Panc1 (cell line): Measurements from ENCODE around the gene REV1. TPM values are rescaled to one million over a fixed set of nuclear protein-coding genes. Genes with fewer than 3 reads are reported as not detected.

ENCODE experiments used
- ATAC-seq: fragments of 200-7000 bp; cut with Tn5 transposase; 2 replicates; pipeline ENCODE4 v1.9.1; 2020; ENCODE audit warnings: mild to moderate bottlenecking, moderate library complexity
- BruUV-seq: library from RNA; stranded (reverse); fragments of 400-500 nt; replicated peaks from 2 replicates; lab custom pipeline; 2021; lab: Mats Ljungman, UMichigan
- CTCF ChIA-PET: fragments of 300-600 bp; sonication (Branson Sonifier 250); formaldehyde crosslinking; loops from one replicate; lab custom pipeline; 2022; ENCODE audit warnings: antibody characterized with exemption; lab: Charles Lee
- POLR2A ChIA-PET: fragments of 300-600 bp; sonication (Branson Sonifier 250); formaldehyde crosslinking; loops from one replicate; lab custom pipeline; 2022; ENCODE audit warnings: antibody characterized with exemption; lab: Charles Lee
- DNase-seq: peaks from one replicate; pipeline ENCODE4 v3.0.0-alpha.2; 2010; ENCODE audit warnings: low read depth, low spot score
- H3K27ac ChIP-seq: 2 replicates; pipeline ENCODE4 v1.5.1; 2011; ENCODE audit warnings: mild to moderate bottlenecking, low read length, inconsistent platforms
- H3K27me3 ChIP-seq: fragments of 200-500 bp; sonication (Bioruptor generic); 2 replicates; pipeline ENCODE4 v1.6.0; 2014; ENCODE audit warnings: low read length, inconsistent platforms; ENCODE audit not compliant: control insufficient read depth, insufficient read depth
- H3K36me3 ChIP-seq: fragments of 200-500 bp; sonication (Bioruptor generic); 2 replicates; pipeline ENCODE4 v1.5.1; 2014; ENCODE audit warnings: inconsistent platforms, mild to moderate bottlenecking, low read length, moderate library complexity; ENCODE audit not compliant: control insufficient read depth, insufficient read depth
- H3K4me1 ChIP-seq: 2 replicates; pipeline ENCODE4 v1.5.1; 2011; ENCODE audit warnings: inconsistent platforms, mild to moderate bottlenecking, low read length, moderate library complexity; ENCODE audit not compliant: control insufficient read depth, insufficient read depth
- H3K4me3 ChIP-seq, 2 experiments: 2 replicates each; pipeline ENCODE4 v1.5.1; 2011 to 2012; ENCODE audit warnings: low read depth in 2 of 2, low read length in 2 of 2, mild to moderate bottlenecking in 2 of 2, inconsistent platforms in 1 of 2, moderate library complexity in 1 of 2
- H3K9me3 ChIP-seq: fragments of 200-500 bp; sonication (Bioruptor generic); 2 replicates; pipeline ENCODE4 v1.5.1; 2014; ENCODE audit warnings: low read depth, mild to moderate bottlenecking, inconsistent platforms, low read length, moderate library complexity; ENCODE audit not compliant: control insufficient read depth, insufficient read depth
- POLR2AphosphoS5 ChIP-seq: IDR thresholded peaks from 2 replicates; pipeline ENCODE4 v1.6.1; 2012; ENCODE audit warnings: mild to moderate bottlenecking, low read depth, low read length, moderate library complexity
- SIN3A ChIP-seq: IDR thresholded peaks from 2 replicates; pipeline ENCODE4 v1.6.1; 2012; ENCODE audit warnings: low read depth, mild to moderate bottlenecking, low read length, moderate library complexity, borderline replicate concordance; ENCODE audit not compliant: insufficient read depth
- TCF7L2 ChIP-seq: IDR thresholded peaks from 2 replicates; pipeline ENCODE4 v1.6.1; 2011; ENCODE audit warnings: mild to moderate bottlenecking, low read depth, low read length, inconsistent platforms
- in situ Hi-C: cut with HindIII; loops from 2 replicates; pipeline ENCODE4 v1.10.0; 2016; ENCODE audit warnings: low sequenced_read_pairs, low pct_unique_long_range_greater_than_20kb
- intact Hi-C: fragments of 100-400 bp; cut with micrococcal nuclease; formaldehyde crosslinking; loops from one replicate; pipeline ENCODE4 v1.10.0; 2022; ENCODE audit not compliant: unreplicated experiment
- total RNA-seq: library from RNA; stranded (reverse); gene quantifications from one replicate; pipeline ENCODE4 v1.2.1, GENCODE V29; 2021; ENCODE audit not compliant: unreplicated experiment
- TF ChIP-seq, protein P1 (sequence below): fragments of 450-650 bp; IDR thresholded peaks from 2 replicates; pipeline ENCODE4 v1.5.1; 2017; ENCODE audit warnings: mild to moderate bottlenecking
- TF ChIP-seq, protein P2 (sequence below), 2 experiments: IDR thresholded peaks; 2 replicates each; pipeline ENCODE4 v1.6.1; 2011 to 2012; ENCODE audit warnings: low read depth in 2 of 2, control low read depth in 1 of 2, low read length in 1 of 2, mild to moderate bottlenecking in 1 of 2, moderate library complexity in 1 of 2; ENCODE audit not compliant: insufficient read depth in 1 of 2

REV1 gene
- total RNA-seq, 1 experiment from 2014 or later: 35.0 TPM

DNA sequence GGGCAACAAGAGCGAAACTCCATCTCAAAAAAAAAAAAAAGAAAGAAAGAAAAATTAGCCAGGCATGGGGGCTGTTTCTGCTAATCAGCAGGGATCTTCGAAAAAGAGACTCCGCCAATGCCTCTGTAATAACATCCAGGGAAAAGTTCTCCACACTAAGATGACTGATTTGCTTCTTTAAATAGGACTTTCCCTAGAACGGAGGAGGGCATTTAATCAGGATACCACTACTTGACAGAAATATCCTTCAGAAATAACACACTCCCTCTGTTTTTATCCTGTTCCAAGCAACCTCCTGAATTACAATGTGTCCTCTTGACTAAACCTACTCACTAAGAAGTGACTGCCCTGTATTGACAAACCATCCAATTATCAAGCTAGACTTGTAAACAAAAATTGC, 21.7 kb downstream of the REV1 start:
- ChIA-PET POLR2A (no interaction called here), CTCF (no interaction called here)
- TF ChIP-seq POLR2AphosphoS5 (no peak), SIN3A (no peak), TCF7L2 (no peak)
- TF ChIP-seq, protein P1, sequence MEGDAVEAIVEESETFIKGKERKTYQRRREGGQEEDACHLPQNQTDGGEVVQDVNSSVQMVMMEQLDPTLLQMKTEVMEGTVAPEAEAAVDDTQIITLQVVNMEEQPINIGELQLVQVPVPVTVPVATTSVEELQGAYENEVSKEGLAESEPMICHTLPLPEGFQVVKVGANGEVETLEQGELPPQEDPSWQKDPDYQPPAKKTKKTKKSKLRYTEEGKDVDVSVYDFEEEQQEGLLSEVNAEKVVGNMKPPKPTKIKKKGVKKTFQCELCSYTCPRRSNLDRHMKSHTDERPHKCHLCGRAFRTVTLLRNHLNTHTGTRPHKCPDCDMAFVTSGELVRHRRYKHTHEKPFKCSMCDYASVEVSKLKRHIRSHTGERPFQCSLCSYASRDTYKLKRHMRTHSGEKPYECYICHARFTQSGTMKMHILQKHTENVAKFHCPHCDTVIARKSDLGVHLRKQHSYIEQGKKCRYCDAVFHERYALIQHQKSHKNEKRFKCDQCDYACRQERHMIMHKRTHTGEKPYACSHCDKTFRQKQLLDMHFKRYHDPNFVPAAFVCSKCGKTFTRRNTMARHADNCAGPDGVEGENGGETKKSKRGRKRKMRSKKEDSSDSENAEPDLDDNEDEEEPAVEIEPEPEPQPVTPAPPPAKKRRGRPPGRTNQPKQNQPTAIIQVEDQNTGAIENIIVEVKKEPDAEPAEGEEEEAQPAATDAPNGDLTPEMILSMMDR: no peak
- TF ChIP-seq, protein P2, sequence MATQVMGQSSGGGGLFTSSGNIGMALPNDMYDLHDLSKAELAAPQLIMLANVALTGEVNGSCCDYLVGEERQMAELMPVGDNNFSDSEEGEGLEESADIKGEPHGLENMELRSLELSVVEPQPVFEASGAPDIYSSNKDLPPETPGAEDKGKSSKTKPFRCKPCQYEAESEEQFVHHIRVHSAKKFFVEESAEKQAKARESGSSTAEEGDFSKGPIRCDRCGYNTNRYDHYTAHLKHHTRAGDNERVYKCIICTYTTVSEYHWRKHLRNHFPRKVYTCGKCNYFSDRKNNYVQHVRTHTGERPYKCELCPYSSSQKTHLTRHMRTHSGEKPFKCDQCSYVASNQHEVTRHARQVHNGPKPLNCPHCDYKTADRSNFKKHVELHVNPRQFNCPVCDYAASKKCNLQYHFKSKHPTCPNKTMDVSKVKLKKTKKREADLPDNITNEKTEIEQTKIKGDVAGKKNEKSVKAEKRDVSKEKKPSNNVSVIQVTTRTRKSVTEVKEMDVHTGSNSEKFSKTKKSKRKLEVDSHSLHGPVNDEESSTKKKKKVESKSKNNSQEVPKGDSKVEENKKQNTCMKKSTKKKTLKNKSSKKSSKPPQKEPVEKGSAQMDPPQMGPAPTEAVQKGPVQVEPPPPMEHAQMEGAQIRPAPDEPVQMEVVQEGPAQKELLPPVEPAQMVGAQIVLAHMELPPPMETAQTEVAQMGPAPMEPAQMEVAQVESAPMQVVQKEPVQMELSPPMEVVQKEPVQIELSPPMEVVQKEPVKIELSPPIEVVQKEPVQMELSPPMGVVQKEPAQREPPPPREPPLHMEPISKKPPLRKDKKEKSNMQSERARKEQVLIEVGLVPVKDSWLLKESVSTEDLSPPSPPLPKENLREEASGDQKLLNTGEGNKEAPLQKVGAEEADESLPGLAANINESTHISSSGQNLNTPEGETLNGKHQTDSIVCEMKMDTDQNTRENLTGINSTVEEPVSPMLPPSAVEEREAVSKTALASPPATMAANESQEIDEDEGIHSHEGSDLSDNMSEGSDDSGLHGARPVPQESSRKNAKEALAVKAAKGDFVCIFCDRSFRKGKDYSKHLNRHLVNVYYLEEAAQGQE (IDR thresholded peaks at IDR 0.05; ENCODE audit: insufficient read depth in 1 of 2, low read depth in 2 of 2, low read length in 1 of 2): no peak
- H3K36me3 ChIP-seq: no peaks in the 10 kb centered on the region
- H3K27ac ChIP-seq: no peak overlapping the region
- intact Hi-C loops (no loop called here), in situ Hi-C loops (no loop called here)
- H3K27me3 ChIP-seq: no peaks in the 10 kb centered on the region
- BruUV-seq: no TSS peak
- no peak overlapping the region for H3K4me3 ChIP-seq
- H3K9me3 ChIP-seq: no peaks in the 10 kb centered on the region
- peaks cover 7% of the 10 kb centered on the region; the same call in 1 of the 2 replicates for H3K4me1 ChIP-seq
- DNase-seq (no peak), ATAC-seq (no peak)

DNA sequence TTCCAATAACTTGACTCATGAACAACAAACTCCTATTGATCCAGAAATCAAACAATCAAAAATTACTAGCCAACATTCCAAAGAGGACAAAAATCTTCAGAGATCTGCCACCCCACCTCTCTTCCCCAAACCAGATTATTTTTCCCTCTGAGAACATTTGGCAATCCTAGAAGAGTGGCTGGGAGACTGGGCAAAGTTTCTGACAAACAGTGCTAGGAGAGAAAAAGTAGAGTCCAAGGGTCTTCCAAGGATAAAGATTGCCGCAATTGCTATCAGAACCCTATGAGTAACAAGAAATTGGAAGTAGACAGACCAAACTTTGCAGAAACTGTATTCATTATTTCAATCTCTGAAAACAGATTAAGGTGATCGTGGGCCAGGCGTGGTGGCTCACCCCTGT, 22.4 kb downstream of the REV1 start:
- ChIA-PET POLR2A (interaction anchor here (0.5 kb wide), 1 partner anchor 60 kb away, joined by 3 read pairs; no protein-coding TSS in a partner anchor), CTCF (no interaction called here)
- H3K4me3 ChIP-seq: no peak overlapping the region
- ATAC-seq (no peak), DNase-seq (no peak)
- TF ChIP-seq SIN3A: no peak
- TF ChIP-seq, protein P1: no peak
- TF ChIP-seq TCF7L2: no peak
- TF ChIP-seq POLR2AphosphoS5: no peak
- TF ChIP-seq, protein P2 (IDR thresholded peaks at IDR 0.05; ENCODE audit: insufficient read depth in 1 of 2, low read depth in 2 of 2, low read length in 1 of 2): no peak
- no peaks in the 10 kb centered on the region for H3K9me3 ChIP-seq
- 0 out of 2 replicates have a peak, but pooled peaks cover 4% of the 10 kb centered on the region for H3K4me1 ChIP-seq
- in situ Hi-C loops: no loop called here
- no TSS peak for BruUV-seq
- H3K27me3 ChIP-seq: no peaks in the 10 kb centered on the region
- no peaks in the 10 kb centered on the region for H3K36me3 ChIP-seq
- H3K27ac ChIP-seq: no peak overlapping the region
- intact Hi-C loops: no loop called here
